HG03565 (cell line): Measurements from ENCODE around the gene TXNDC9.
"Not testable (repeated sequence)": the region's sequence is repeated elsewhere in the genome, so short reads cannot be mapped to it uniquely, and the experiment has no call there.

ENCODE experiments used
- ATAC-seq: cut with Tn5 transposase; IDR thresholded peaks from one replicate; pipeline ENCODE4 v1.9.1; 2021; ENCODE audit warnings: mild to moderate bottlenecking, moderate library complexity; ENCODE audit not compliant: unreplicated experiment

Gene TXNDC9

GRCh38 chr2:99335911-99336803 is at the start of gene TXNDC9:
TSS of gene TXNDC9 (minus strand) at chr2:99336333. CDS start at chr2:99333210, 3,123 bp downstream.
- peak; percentile 67 for ATAC-seq

DNA sequence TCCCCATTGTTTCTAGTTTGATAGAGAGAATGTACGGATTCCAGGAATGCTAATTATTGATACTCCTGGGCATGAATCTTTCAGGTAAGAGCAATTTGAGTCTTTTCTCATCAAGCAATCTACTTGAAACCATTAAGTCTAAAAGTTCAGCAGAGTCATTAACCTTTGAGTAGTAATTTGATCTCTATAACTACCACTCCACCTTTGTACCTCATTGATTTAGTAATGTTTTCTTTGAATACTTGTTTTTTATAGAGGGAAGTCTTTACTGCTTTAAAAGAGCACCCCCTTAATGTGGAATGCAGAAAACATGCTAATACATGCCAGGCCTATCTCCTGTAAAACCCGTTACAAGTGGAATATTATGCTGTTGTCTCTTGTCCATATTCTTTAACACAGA is 46.0 kb upstream of the TXNDC9 start:
- no peak for ATAC-seq

GRCh38 chr2:99380376-99381010 is 44.4 kb upstream of the TXNDC9 start:
- no peak for ATAC-seq

- no peak for ATAC-seq
Measured at GRCh38 chr2:99377879-99378278, 41.7 kb upstream of the TXNDC9 start.

GRCh38 chr2:99376254-99376864 is 40.2 kb upstream of the TXNDC9 start:
- ATAC-seq = no peak

DNA sequence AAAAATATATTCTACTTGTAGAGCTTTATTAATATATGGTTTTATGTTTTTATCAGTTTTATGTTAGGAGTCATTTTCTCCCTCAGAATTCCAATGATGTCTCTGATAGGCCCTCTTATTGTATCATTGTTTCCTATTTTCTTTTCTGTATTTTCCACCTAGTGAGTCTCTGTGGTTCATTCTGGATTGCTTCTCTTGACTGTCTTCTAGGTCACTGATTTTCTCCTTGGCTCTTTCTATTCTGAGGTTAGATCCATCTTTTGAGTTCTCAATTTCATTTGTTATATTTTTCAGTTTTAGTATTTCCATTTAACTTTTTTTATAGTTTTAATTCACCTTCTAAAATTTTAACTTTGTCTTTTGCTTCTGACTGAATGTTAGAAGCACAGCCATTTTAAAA is 38.6 kb upstream of the TXNDC9 start:
- ATAC-seq = no peak

GRCh38 chr2:99373144-99373543 is 37.0 kb upstream of the TXNDC9 start:
- no peak for ATAC-seq

DNA sequence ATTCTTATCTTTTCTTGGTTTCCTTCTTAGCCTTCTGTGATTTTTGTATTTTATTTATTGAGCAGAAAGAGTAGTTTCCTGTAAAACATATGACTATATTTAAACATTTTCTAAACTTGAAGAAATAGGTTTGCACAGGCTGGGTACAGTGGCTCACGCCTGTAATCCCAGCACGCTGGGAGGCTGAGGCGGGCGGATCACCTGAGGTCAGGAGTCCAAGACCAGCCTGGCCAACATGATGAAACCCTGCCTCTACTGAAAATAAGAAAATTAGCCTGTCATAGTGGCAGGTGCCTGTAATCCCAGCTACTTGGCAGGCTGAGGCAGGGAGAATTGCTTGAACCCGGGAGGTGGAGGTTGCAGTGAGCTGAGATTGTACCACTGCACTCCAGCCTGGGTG is 32.7 kb upstream of the TXNDC9 start:
- ATAC-seq = not testable (repeated sequence)

DNA sequence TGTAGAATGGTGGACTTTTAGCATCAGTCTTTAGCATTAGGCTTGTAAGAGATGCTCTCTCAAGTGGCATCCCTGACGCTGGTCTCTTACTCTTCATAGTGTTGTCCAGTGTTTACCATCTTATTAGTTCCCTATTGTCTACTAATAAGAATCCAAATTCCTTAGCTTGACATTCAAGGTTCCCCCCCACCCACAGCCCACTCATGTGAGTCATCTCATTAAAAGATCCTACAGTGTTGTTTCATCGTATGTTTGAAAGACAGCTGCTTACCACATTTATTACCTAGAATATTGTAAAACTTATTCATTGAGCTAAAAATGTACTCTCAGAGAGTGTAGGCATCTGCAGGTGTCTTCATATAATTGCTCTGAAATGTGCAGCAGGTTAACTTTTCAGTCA is 29.5 kb upstream of the TXNDC9 start:
- no peak for ATAC-seq

DNA sequence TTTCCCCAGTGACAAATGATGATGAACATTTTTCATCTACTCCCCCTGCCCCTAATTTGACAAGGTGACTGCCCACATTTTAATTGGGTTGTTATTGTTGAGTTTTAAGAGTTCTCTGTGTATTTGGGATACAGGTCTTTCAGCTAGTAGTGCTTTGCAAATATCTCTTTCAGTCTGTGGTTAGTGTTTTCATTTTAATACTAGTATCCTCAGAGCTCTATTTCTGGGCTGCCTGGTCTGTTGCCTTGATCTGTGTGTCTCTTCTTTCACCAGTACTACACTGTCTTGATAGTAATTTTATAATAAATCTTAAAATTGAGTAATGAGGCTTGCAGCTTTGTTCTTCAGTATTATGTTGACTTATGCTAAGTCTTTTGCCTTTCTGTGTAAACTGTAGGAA is 20.7 kb upstream of the TXNDC9 start:
- no peak for ATAC-seq

- ATAC-seq = not testable (repeated sequence)
Measured at GRCh38 chr2:99354825-99355224, 18.7 kb upstream of the TXNDC9 start.

DNA sequence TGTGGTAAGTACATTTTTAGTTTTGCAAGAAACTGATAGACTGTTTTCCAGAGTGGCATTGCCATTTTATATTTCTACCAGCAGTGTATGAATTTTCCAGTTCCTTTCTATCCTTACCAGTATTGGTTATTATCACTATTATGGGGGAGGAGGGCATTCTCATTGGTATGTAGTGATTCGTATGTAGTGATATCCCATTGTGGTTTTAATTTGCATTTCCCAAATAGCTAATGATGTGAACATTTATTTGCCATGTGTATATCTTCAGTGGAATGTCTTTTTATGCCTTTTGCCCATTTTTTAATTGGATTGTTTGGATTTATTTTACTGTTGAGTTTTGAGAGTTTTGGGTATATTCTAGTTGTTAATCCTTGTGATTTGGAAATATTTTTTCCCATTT is 17.9 kb upstream of the TXNDC9 start:
- ATAC-seq = no peak

DNA sequence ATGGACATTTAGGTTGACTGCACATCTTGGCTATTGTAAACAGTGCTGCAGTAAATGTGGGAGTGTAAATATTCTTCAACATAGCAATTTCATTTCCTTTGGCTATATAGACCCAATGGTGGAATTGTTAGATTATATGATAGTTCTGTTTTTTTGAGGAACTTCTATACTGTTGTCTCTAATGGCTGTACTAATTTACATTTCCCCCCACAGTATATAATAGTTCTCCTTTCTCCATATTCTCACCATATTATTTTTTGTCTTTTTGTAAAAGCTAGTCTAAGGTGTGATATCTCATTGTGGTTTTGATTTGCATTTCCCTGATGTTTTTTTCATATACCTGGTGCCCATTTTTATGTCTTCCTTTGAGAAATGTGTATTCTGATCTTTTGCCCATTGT is 14.1 kb upstream of the TXNDC9 start:
- no peak for ATAC-seq

DNA sequence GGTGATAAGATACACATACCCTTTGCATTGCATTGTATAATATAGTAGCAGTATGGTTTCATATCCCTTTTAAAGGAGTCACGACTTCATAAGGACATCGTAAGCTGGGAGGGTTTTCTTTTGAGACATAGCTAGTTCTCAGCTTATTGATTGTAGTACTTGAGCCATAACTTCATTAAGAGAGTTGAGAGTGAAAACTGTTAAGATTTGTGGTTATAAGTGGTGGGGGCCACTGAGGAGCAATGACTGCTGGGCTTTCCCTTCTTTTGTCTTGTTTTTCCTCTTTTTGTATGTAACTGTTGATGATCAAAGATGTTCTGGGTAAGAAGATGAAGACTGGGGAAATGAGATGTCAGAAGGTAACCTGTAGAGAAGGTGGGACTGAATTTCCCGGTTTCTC is 12.0 kb upstream of the TXNDC9 start:
- peak; percentile 44 for ATAC-seq

DNA sequence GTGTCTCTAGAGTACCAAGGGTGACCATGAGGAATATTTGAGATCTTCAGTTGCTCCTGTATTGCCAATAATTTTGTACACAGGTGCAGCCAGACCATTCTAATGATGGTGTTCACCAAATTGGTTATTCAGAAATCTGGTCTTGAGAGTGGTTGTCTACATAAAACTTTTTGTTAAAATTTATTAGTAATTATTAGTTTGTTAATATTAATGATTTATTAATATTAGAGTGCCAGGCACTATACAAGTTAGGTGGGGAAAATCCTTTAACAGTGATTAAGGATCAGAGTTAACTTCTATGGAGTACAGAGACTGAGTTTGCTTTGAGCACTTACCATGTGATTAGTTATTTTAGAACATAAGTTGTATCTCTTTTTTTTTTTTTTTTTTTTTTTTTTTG is 10.1 kb upstream of the TXNDC9 start:
- no peak for ATAC-seq

DNA sequence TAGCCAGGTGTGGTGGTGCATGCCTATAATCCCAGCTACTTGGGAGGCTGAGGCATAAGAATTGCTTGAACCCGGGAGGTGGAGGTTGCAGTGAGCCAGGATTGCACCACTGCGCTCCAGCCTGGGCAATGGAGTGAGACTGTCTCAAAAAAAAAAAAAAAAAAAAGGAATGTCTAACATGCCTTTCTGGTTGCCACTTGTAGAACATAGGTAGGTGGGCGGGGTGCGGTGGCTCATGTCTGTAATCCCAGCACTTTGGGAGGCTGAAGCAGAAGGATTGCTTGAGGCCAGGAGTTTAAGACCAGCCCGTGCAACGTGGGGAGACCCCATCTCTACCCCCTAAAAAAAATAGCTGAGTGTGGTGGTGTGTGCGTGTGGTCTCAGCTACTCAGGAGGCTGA is 9.3 kb upstream of the TXNDC9 start:
- not testable (repeated sequence) for ATAC-seq

GRCh38 chr2:99342536-99342935 is 6.4 kb upstream of the TXNDC9 start:
- ATAC-seq = no peak

GRCh38 chr2:99340669-99341236 is 4.6 kb upstream of the TXNDC9 start:
- no peak for ATAC-seq

GRCh38 chr2:99338029-99338585 is 2.0 kb upstream of the TXNDC9 start:
- ATAC-seq = no peak

DNA sequence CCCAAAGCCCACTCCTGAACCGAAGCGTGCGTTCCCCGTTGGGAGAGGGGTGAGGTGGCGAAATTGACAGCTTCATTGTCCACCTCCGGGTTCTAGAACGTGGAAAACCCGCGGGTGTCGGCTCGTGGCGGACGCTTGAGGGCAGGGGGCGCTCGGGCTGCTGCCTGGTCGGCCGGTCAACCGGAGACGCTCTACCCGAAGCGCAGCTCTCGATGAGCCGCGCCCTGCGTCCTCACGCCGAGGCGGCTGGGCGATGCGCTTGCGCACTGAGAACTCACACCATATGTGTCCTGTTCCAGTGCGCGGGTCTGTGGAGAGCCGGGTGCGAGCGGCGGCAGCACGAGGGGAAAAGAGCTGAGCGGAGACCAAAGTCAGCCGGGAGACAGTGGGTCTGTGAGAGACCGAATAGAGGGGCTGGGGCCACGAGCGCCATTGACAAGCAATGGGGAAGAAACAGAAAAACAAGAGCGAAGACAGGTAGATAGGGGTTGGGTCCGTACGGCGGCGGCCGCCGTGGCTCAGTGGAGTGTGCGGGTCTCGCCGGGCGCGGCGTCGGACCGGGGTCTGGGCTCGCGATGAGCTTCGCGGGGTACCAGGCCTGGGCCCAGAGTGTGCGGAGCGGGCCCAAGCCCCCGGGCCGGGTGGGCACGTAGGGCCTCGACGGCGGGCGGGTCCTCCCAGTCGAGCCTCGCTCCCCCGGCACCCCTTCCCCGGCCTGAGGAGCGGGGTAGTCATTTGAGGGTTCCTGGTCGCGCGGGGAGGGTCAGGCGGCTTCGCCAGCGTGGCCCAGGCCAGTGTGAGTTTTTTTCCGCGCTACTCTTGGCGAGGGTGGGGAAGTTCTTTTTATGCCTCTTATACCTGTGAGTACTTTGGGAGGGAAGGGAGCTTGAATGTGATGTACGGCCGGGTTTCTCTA is 1.2 kb upstream of the TXNDC9 start, which contains the start of gene EIF5B:
TSS of gene EIF5B (plus strand) at position 277 of the 916 bp plus-strand sequence. CDS start at position 443, 166 bp downstream.
- peak; percentile 60 for ATAC-seq
